ENCODE results near the gene DNMT3A.

- TF ChIP-seq POLR2A (IDR thresholded peaks at IDR 0.05; ENCODE audit: low read length) (no peak), GATA1 (IDR thresholded peaks at IDR 0.05; ENCODE audit: low read depth, low read length) (no peak)
Observed at GRCh38 chr2:25233916-25234605, 107.7 kb downstream of the DNMT3A start.
